Measurements from ENCODE around the gene DOK1.

DNA sequence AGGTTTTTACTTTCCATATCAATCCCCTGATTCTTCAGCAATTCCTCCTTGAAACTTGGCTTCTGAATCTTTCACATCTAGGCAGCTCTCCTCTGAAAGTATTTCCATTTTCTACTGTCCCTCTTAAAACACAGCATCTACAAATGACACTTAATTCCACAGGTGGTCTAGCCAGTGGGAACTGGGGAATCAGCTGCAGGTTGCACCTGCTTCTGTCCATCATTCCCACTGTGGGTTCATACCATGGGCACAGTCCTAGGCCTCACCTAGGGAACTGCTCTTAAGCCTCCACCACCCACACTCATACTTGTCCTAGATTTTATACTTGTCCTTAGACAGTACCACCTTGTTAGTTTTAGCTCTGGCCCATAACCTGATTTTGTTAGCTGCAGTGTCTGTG lies 3.0 kb upstream of the DOK1 start:
- TF ChIP-seq, protein P1, sequence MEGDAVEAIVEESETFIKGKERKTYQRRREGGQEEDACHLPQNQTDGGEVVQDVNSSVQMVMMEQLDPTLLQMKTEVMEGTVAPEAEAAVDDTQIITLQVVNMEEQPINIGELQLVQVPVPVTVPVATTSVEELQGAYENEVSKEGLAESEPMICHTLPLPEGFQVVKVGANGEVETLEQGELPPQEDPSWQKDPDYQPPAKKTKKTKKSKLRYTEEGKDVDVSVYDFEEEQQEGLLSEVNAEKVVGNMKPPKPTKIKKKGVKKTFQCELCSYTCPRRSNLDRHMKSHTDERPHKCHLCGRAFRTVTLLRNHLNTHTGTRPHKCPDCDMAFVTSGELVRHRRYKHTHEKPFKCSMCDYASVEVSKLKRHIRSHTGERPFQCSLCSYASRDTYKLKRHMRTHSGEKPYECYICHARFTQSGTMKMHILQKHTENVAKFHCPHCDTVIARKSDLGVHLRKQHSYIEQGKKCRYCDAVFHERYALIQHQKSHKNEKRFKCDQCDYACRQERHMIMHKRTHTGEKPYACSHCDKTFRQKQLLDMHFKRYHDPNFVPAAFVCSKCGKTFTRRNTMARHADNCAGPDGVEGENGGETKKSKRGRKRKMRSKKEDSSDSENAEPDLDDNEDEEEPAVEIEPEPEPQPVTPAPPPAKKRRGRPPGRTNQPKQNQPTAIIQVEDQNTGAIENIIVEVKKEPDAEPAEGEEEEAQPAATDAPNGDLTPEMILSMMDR (conservative IDR thresholded peaks at IDR 0.05): no peak
- TF ChIP-seq EZH2 (IDR thresholded peaks at IDR 0.05; ENCODE audit: low read depth): no peak

Measured in PC-9 (cell line).